Sigmoid colon (tissue), 7 donors: ENCODE results near the gene LHFPL4. TPM values are rescaled to one million over a fixed set of nuclear protein-coding genes. Genes with fewer than 3 reads are reported as not detected.
"Not testable (repeated sequence)": the region's sequence is repeated elsewhere in the genome, so short reads cannot be mapped to it uniquely, and the experiment has no call there.

Experiments
- DNase-seq: peaks from one replicate; pipeline ENCODE4 v3.0.0-alpha.2; 2019
- H3K27ac ChIP-seq, 4 donors: fragments of 200-600 bp; sonication (generic); one replicate each; pipeline ENCODE4 v1.5.1; 2016 to 2019; ENCODE audit warnings: mild to moderate bottlenecking in 1 of 4
- H3K27me3 ChIP-seq, 3 donors: fragments of 200-600 bp; sonication (generic); one replicate each; pipeline ENCODE4 v1.5.1; 2019; ENCODE audit warnings: mild to moderate bottlenecking in 1 of 3
- H3K36me3 ChIP-seq, 4 donors: fragments of 200-600 bp; sonication (generic); one replicate each; pipeline ENCODE4 v1.5.1; 2016 to 2019
- H3K4me1 ChIP-seq, 4 donors: fragments of 200-600 bp; sonication (generic); one replicate each; pipeline ENCODE4 v1.5.1; 2017 to 2019
- H3K4me3 ChIP-seq, 4 donors: fragments of 200-600 bp; sonication (generic); one replicate each; pipeline ENCODE4 v1.5.1; 2017 to 2019; ENCODE audit warnings: mild to moderate bottlenecking in 2 of 4, moderate library complexity in 1 of 4
- H3K9me3 ChIP-seq, 4 donors: fragments of 200-600 bp in 3 of 4; sonication (generic) in 3 of 4; one replicate each; pipeline versions ENCODE4 v1.5.1 to v1.6.1; 2013 to 2019
- EP300 ChIP-seq, 4 donors: sonication (generic); formaldehyde crosslinking; IDR thresholded peaks; one replicate each; pipeline ENCODE4 v1.6.1; 2017; ENCODE audit warnings: antibody characterized with exemption in 4 of 4
- POLR2A ChIP-seq, 2 donors: fragments of 450-650 bp; IDR thresholded peaks; one replicate each; pipeline ENCODE4 v1.6.1; 2016; ENCODE audit warnings: antibody characterized with exemption in 2 of 2, mild to moderate bottlenecking in 2 of 2, moderate library complexity in 2 of 2
- POLR2AphosphoS5 ChIP-seq, 4 donors: sonication (generic); formaldehyde crosslinking; IDR thresholded peaks; one replicate each; pipeline ENCODE4 v1.6.1; 2017; ENCODE audit warnings: antibody characterized with exemption in 4 of 4
- WGBS, 2 donors: extraction: QIAGEN DNeasy Blood & Tissue Kit; methylation state at CpG; one replicate each; pipeline ENCODE4 v1.1.7; 2013; 5-methylcytosine and 5-hydroxymethylcytosine counted together
- intact Hi-C: fragments of 100-400 bp; cut with DNase I; formaldehyde crosslinking; loops from one replicate; pipeline ENCODE4 v1.15.1; 2023
- polyA plus RNA-seq, 3 donors: library from polyadenylated mRNA; stranded (reverse); fragments of 200-250 nt; gene quantifications; one replicate each; pipeline ENCODE4 v1.2.3, GENCODE V29; 2013
- total RNA-seq, 4 donors: library from RNA; depleted of rRNA; stranded (reverse); fragments of >200 nt; gene quantifications; one replicate each; pipeline ENCODE4 v1.1.0, GENCODE V29; 2016
- TF ChIP-seq, protein P1 (sequence below), 4 experiments: fragments of 450-650 bp in 3 of 4; fragments of 200-600 bp in 1 of 4; IDR thresholded peaks; one replicate each; pipeline ENCODE4 v1.5.1; 2016 to 2019; ENCODE audit warnings: antibody characterized with exemption in 4 of 4, mild to moderate bottlenecking in 3 of 4, moderate library complexity in 2 of 4
- donor health status: healthy with polysubstance abuse.
- donor health status: Bipolar disorder and iron deficiency.
- donor health status: healthy.

Gene LHFPL4
- total and polyA plus RNA-seq, 7 donors = 0.26 to 5.1 (median 0.72) TPM; not detected in 3

DNA sequence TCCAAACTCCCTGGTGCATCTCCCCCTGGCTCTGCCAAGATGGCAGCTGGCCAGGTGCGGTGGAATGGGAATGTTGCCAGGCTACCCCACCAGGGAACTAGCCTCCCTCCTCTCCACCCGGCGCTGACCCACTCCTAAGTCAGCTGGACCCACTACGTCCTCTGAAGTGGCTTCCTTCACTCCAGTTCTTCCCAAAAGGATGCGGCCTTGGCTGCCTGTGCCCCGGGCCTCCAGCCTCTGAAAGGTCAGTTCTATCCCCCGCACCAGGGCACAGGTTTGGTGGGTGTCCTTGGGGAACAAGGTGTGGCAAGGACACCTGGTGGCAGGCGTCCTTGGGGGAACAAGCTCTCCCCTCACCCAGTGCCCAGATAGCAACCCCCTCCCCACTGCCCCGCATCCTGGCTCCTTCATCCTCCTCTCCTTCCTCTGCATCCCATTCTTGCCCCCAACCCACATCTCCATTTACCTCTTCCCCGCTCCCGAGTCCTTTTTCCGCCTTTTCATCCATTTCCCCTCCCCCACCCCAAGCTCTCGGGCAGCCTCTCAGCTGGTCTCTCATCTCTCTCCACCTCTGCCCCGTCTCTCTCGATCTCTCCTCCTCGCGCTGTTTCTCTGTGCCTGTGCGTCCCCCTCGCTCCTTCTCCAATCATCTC, 54.0 kb downstream of the LHFPL4 start:
- Histone ChIP-seq H3K9me3 (no peaks in the 10 kb centered on the region), H3K27ac (no peak overlapping the region), H3K36me3 (no peaks in the 10 kb centered on the region), H3K27me3 (peaks cover 10 to 41% (median 29%) of the 10 kb centered on the region in 3 donors), H3K4me3 (peak overlapping the region in 1 of 4 donors; percentile 16), H3K4me1 (peaks cover 0 to 17% (median 15%) of the 10 kb centered on the region in 4 donors)
- 25 to 36% methylated on average over 19 of the region's 19 CpGs for WGBS, 2 donors
- intact Hi-C loops = no loop called here
- TF ChIP-seq POLR2AphosphoS5 (IDR thresholded peaks at IDR 0.05) = no peak
- no peak for TF ChIP-seq EP300 (IDR thresholded peaks at IDR 0.05)
- TF ChIP-seq, protein P1, sequence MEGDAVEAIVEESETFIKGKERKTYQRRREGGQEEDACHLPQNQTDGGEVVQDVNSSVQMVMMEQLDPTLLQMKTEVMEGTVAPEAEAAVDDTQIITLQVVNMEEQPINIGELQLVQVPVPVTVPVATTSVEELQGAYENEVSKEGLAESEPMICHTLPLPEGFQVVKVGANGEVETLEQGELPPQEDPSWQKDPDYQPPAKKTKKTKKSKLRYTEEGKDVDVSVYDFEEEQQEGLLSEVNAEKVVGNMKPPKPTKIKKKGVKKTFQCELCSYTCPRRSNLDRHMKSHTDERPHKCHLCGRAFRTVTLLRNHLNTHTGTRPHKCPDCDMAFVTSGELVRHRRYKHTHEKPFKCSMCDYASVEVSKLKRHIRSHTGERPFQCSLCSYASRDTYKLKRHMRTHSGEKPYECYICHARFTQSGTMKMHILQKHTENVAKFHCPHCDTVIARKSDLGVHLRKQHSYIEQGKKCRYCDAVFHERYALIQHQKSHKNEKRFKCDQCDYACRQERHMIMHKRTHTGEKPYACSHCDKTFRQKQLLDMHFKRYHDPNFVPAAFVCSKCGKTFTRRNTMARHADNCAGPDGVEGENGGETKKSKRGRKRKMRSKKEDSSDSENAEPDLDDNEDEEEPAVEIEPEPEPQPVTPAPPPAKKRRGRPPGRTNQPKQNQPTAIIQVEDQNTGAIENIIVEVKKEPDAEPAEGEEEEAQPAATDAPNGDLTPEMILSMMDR (IDR thresholded peaks at IDR 0.05) = no peak
- no peak for TF ChIP-seq POLR2A (IDR thresholded peaks at IDR 0.05)
- no peak for DNase-seq

DNA sequence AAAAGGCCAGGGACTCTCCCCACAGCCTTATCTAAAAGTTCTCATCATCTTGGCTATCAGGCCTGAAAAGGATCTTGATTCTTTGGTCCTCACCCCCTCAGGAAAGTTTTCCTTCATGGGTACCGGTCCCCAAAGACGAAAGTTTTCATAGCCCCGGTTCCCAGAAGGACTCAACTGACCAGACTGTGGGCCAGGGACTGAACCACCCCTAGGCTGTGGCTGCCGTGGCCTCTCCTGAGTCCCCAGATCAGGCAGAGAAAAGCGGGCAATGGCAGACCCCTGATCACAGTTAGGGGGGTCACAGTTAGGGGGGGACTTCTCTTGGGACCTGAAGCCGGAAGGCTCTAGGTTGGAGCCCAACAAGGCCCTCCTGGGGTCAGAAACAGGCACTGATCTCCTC, 54.8 kb downstream of the LHFPL4 start:
- no peak for TF ChIP-seq POLR2AphosphoS5 (IDR thresholded peaks at IDR 0.05)
- TF ChIP-seq EP300 (IDR thresholded peaks at IDR 0.05) = no peak
- TF ChIP-seq POLR2A (IDR thresholded peaks at IDR 0.05) = no peak
- TF ChIP-seq, protein P1 (IDR thresholded peaks at IDR 0.05) = no peak
- no peak for DNase-seq
- no peak overlapping the region for H3K4me3 ChIP-seq
- H3K4me1 ChIP-seq = peaks cover 0 to 17% (median 15%) of the 10 kb centered on the region in 4 donors
- H3K36me3 ChIP-seq = no peaks in the 10 kb centered on the region
- H3K27ac ChIP-seq = no peak overlapping the region
- no peaks in the 10 kb centered on the region for H3K9me3 ChIP-seq
- peaks cover 10 to 41% (median 29%) of the 10 kb centered on the region in 3 donors for H3K27me3 ChIP-seq
- whole genome bisulfite sequencing, 2 donors = 82 to 90% methylated on average over 6 of the region's 6 CpGs
- intact Hi-C loops = no loop called here

DNA sequence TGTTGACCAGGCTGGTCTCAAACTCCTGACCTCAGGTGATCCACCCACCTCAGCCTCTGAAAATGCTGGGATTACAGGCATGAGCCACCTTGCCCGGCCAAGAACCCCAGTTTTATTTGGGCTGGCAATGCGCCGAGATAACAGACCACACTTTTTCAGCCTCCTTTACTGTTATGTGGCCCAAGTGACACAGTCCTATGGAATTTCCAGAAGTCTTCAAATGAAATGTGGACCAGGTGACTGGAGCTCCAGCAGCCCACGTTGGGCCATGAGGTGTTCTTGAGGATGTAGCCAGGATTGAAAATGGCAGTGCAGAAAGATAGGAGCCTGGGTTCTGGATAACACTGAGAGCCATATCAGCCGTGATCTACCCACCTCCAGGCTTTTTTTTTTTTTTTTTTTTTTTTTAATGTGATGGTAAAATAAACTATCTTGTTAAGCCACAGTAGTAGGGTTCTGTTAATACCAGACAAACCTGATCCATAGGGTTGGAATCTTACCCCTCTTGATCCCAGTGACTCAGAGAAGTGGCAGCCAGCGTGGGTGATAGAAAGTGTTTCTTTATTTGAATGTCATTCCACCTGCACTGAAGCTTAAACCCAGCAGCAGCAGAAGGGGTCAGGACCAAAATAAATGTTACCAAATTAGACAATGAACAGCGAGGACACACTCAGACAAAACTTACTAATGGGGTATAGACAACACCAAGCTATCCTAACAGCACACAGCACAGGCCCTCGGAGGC, 55.6 kb downstream of the LHFPL4 start:
- 77 to 85% methylated on average over 8 of the region's 8 CpGs for WGBS, 2 donors
- TF ChIP-seq POLR2AphosphoS5 (IDR thresholded peaks at IDR 0.05) (no peak), POLR2A (IDR thresholded peaks at IDR 0.05) (no peak), EP300 (IDR thresholded peaks at IDR 0.05) (no peak)
- TF ChIP-seq, protein P1 (IDR thresholded peaks at IDR 0.05) = no peak
- H3K27ac ChIP-seq = no peak overlapping the region
- H3K36me3 ChIP-seq = no peaks in the 10 kb centered on the region
- H3K4me3 ChIP-seq = no peak overlapping the region
- H3K4me1 ChIP-seq = peaks cover 0 to 17% (median 15%) of the 10 kb centered on the region in 4 donors
- intact Hi-C loops = no loop called here
- no peaks in the 10 kb centered on the region for H3K9me3 ChIP-seq
- peaks cover 10 to 40% (median 29%) of the 10 kb centered on the region in 3 donors for H3K27me3 ChIP-seq
- DNase-seq = no peak

DNA sequence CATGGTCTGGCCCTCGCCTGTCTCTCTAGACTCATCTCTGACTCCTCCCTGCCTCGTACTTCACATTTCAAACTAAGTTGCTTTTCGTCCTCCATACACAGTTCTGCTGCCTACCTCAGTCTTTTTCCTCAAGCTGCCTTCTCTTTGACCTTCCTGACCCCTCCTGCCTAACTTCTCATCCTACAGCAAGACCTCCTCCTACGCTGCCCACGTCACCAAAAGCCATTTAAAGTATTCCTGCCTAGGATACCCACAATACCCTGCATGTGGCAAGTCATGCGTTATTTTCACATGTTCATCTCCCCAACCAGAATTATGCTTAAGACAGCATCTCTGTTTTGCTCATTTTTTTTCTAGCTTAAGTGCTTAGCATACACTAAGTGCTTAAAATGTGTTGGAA, 56.7 kb downstream of the LHFPL4 start:
- Histone ChIP-seq H3K27ac (no peak overlapping the region), H3K4me3 (no peak overlapping the region), H3K4me1 (peaks cover 0 to 17% (median 15%) of the 10 kb centered on the region in 4 donors), H3K9me3 (no peaks in the 10 kb centered on the region), H3K36me3 (no peaks in the 10 kb centered on the region), H3K27me3 (peaks cover 10 to 29% (median 22%) of the 10 kb centered on the region in 3 donors)
- WGBS, 2 donors = 73 to 81% methylated on average over 6 of the region's 6 CpGs
- intact Hi-C loops = no loop called here
- TF ChIP-seq EP300 (IDR thresholded peaks at IDR 0.05) = no peak
- no peak for TF ChIP-seq POLR2AphosphoS5 (IDR thresholded peaks at IDR 0.05)
- no peak for TF ChIP-seq POLR2A (IDR thresholded peaks at IDR 0.05)
- TF ChIP-seq, protein P1 (IDR thresholded peaks at IDR 0.05) = no peak
- no peak for DNase-seq

DNA sequence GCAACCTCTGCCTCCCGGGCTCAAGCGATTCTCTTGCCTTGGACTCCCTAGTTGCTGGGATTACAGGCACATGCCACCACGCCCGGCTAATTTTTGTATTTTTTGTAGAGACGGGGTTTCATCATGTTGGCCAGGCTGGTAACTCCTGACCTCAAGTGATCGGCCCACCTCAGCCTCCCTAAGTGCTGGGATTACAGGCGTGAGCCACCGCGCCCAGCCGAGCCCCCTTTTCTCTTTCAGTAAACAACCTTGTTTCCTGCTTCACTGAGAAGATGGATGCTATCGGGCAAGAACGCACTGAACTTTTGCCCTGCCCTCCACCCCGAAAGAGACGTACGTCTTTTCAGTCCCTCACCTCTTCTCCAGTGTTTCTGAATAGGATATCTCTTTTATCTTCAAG, 59.6 kb downstream of the LHFPL4 start:
- DNase-seq, H3K27me3 ChIP-seq, H3K4me1 ChIP-seq, H3K9me3 ChIP-seq, H3K4me3 ChIP-seq, H3K36me3 ChIP-seq, intact Hi-C loops, H3K27ac ChIP-seq: not testable (repeated sequence)
- 90 to 94% methylated on average over 15 of the region's 15 CpGs for WGBS, 2 donors
